MM.1S (cell line): Measurements from ENCODE around the gene COMMD3.

Source experiments
- DNase-seq: peaks from one replicate; pipeline ENCODE4 v3.0.0-alpha.2; 2015
- H2AFZ ChIP-seq: fragments of 300-600 bp; sonication (generic); 2 replicates; pipeline ENCODE4 v1.6.0; 2016; ENCODE audit warnings: antibody characterized with exemption, low read length
- H3F3A ChIP-seq: fragments of 300-600 bp; sonication (generic); 2 replicates; pipeline ENCODE4 v1.6.1; 2016; ENCODE audit warnings: mild to moderate bottlenecking, antibody characterized with exemption, low read length, moderate library complexity, mixed read lengths; ENCODE audit not compliant: insufficient read depth
- H3K27ac ChIP-seq: fragments of 300-600 bp; sonication (generic); 2 replicates; pipeline ENCODE4 v1.5.1; 2016; ENCODE audit warnings: mild to moderate bottlenecking, low read length
- H3K27me3 ChIP-seq: fragments of 300-600 bp; sonication (generic); replicated peaks from 2 replicates; pipeline ENCODE4 v1.6.0; 2016; ENCODE audit warnings: low read length; ENCODE audit not compliant: insufficient read depth
- H3K36me3 ChIP-seq: fragments of 300-600 bp; sonication (generic); replicated peaks from 2 replicates; pipeline ENCODE4 v1.6.1; 2016; ENCODE audit warnings: mild to moderate bottlenecking, low read length, mixed read lengths; ENCODE audit not compliant: insufficient read depth
- H3K4me1 ChIP-seq: fragments of 300-600 bp; sonication (generic); 2 replicates; pipeline ENCODE4 v1.6.1; 2016; ENCODE audit warnings: low read length, mixed read lengths
- H3K4me2 ChIP-seq: fragments of 300-600 bp; sonication (generic); 2 replicates; pipeline ENCODE4 v1.6.0; 2016; ENCODE audit warnings: low read depth, low read length
- H3K4me3 ChIP-seq: fragments of 300-600 bp; sonication (generic); 2 replicates; pipeline ENCODE4 v1.5.1; 2016; ENCODE audit warnings: low read length, mixed read lengths
- H3K79me2 ChIP-seq: fragments of 300-600 bp; sonication (generic); 2 replicates; pipeline ENCODE4 v1.6.1; 2016; ENCODE audit warnings: mixed run types, low read length, mixed read lengths
- H3K9ac ChIP-seq: fragments of 300-600 bp; sonication (generic); 2 replicates; pipeline ENCODE4 v1.6.1; 2016; ENCODE audit warnings: low read length, mixed read lengths
- H3K9me2 ChIP-seq: fragments of 300-600 bp; sonication (generic); replicated peaks from 2 replicates; pipeline ENCODE4 v1.6.1; 2016; ENCODE audit warnings: mild to moderate bottlenecking, low read length, mixed read lengths; ENCODE audit not compliant: insufficient read depth
- H3K9me3 ChIP-seq: fragments of 300-600 bp; sonication (generic); replicated peaks from 2 replicates; pipeline ENCODE4 v1.6.1; 2016; ENCODE audit warnings: mild to moderate bottlenecking, low read length, mixed read lengths; ENCODE audit not compliant: insufficient read depth
- H4K20me1 ChIP-seq: fragments of 300-600 bp; sonication (generic); 2 replicates; pipeline ENCODE4 v1.6.1; 2016; ENCODE audit warnings: mild to moderate bottlenecking, low read length, moderate library complexity, mixed read lengths; ENCODE audit not compliant: insufficient read depth
- CTCF ChIP-seq: fragments of 300-600 bp; sonication (generic); IDR thresholded peaks from 2 replicates; pipeline ENCODE4 v1.5.1; 2016; ENCODE audit warnings: antibody characterized with exemption, low read length, mixed read lengths
- EZH2 ChIP-seq: fragments of 300-600 bp; sonication (generic); optimal IDR thresholded peaks from 2 replicates; pipeline ENCODE3; 2017; ENCODE audit warnings: low read depth, mild to moderate bottlenecking, antibody characterized with exemption, low read length, mixed read lengths
- EZH2phosphoT487 ChIP-seq: fragments of 300-600 bp; sonication (generic); IDR thresholded peaks from 2 replicates; pipeline ENCODE4 v1.6.1; 2018; ENCODE audit warnings: antibody characterized with exemption, low read length

COMMD3 gene

GRCh38 chr10:22366435-22366703 lies 50.2 kb downstream of the COMMD3 start:
- H3K4me2 ChIP-seq = 0 out of 2 replicates have a peak overlapping the region, but pooled peaks have one; percentile 65
- H3K36me3 ChIP-seq = no peaks in the 10 kb centered on the region
- H3K27me3 ChIP-seq = no peaks in the 10 kb centered on the region
- no peak overlapping the region for H3K9ac ChIP-seq
- no peak for TF ChIP-seq EZH2
- H3K4me1 ChIP-seq = peaks cover 36% of the 10 kb centered on the region
- no peaks in the 10 kb centered on the region for H4K20me1 ChIP-seq
- no peak overlapping the region for H3K4me3 ChIP-seq
- no peaks in the 10 kb centered on the region for H3K9me2 ChIP-seq
- no peaks in the 10 kb centered on the region for H3K9me3 ChIP-seq
- H3F3A ChIP-seq = no peaks in the 10 kb centered on the region
- DNase-seq = no peak
- no peak overlapping the region for H3K27ac ChIP-seq
- H2AFZ ChIP-seq = no peak overlapping the region
- H3K79me2 ChIP-seq = no peaks in the 10 kb centered on the region

GRCh38 chr10:22366771-22367170 lies 50.6 kb downstream of the COMMD3 start:
- Histone ChIP-seq H3K27ac (no peak overlapping the region), H3K4me3 (no peak overlapping the region), H3K36me3 (no peaks in the 10 kb centered on the region), H3K79me2 (no peaks in the 10 kb centered on the region), H3F3A (no peaks in the 10 kb centered on the region), H2AFZ (no peak overlapping the region), H3K4me2 (peak overlapping the region; percentile 65; the same call in 1 of the 2 replicates), H3K27me3 (no peaks in the 10 kb centered on the region), H4K20me1 (no peaks in the 10 kb centered on the region), H3K4me1 (peaks cover 36% of the 10 kb centered on the region), H3K9me3 (no peaks in the 10 kb centered on the region), H3K9me2 (no peaks in the 10 kb centered on the region), H3K9ac (no peak overlapping the region)
- DNase-seq = no peak
- TF ChIP-seq EZH2phosphoT487 (no peak), CTCF (no peak), EZH2 (no peak)

- Histone ChIP-seq H3K79me2 (no peaks in the 10 kb centered on the region), H2AFZ (peak overlapping the region; percentile 24), H3K4me2 (peak overlapping the region; percentile 65), H3K9me2 (no peaks in the 10 kb centered on the region), H3K36me3 (no peaks in the 10 kb centered on the region), H3K4me1 (peaks cover 36% of the 10 kb centered on the region), H3F3A (no peaks in the 10 kb centered on the region), H3K4me3 (peak overlapping the region; percentile 40), H3K9ac (peak overlapping the region; percentile 12; the same call in 1 of the 2 replicates), H3K9me3 (no peaks in the 10 kb centered on the region), H3K27ac (peak overlapping the region; percentile 28; the same call in 1 of the 2 replicates), H3K27me3 (no peaks in the 10 kb centered on the region), H4K20me1 (no peaks in the 10 kb centered on the region)
- no peak for TF ChIP-seq EZH2
- DNase-seq = no peak
These were observed 51.3 kb downstream of the COMMD3 start for GRCh38 chr10:22367471-22367870.

- H2AFZ ChIP-seq = no peak overlapping the region
- H3K27me3 ChIP-seq = no peaks in the 10 kb centered on the region
These were observed 52.2 kb downstream of the COMMD3 start for GRCh38 chr10:22368402-22368801.

More at GRCh38 chr10:22368402-22368801, 52.2 kb downstream of the COMMD3 start:
- H3K4me3 ChIP-seq = no peak overlapping the region
- no peaks in the 10 kb centered on the region for H3K9me2 ChIP-seq
- no peak overlapping the region for H3K27ac ChIP-seq
- H3K4me1 ChIP-seq = peaks cover 36% of the 10 kb centered on the region
- H3K4me2 ChIP-seq = no peak overlapping the region
- no peaks in the 10 kb centered on the region for H4K20me1 ChIP-seq
- DNase-seq = no peak
- TF ChIP-seq EZH2 = no peak
- no peak for TF ChIP-seq CTCF
- no peak for TF ChIP-seq EZH2phosphoT487
- no peaks in the 10 kb centered on the region for H3K79me2 ChIP-seq
- H3F3A ChIP-seq = no peaks in the 10 kb centered on the region
- H3K36me3 ChIP-seq = no peaks in the 10 kb centered on the region
- H3K9me3 ChIP-seq = no peaks in the 10 kb centered on the region
- H3K9ac ChIP-seq = no peak overlapping the region
